A549 (cell line): Measurements from ENCODE around the gene GSS. TPM values are rescaled to one million over a fixed set of nuclear protein-coding genes. Genes with fewer than 3 reads are reported as not detected.

Source experiments
- ATAC-seq, 2 experiments: fragments of 200-7000 bp in 1 of 2; fragments of >200 bp in 1 of 2; cut with Nextera tagmentation in 1 of 2; cut with Tn5 transposase in 1 of 2; 3 replicates each; pipeline versions ENCODE4 v1.8.0 to v1.9.1; 2018 to 2020; ENCODE audit warnings: mild to moderate bottlenecking in 1 of 2, moderate library complexity in 1 of 2
- CTCF ChIA-PET: fragments of 300-600 bp; sonication (Branson Sonifier 250); formaldehyde crosslinking; extraction: SDS; loops from one replicate; lab custom pipeline; 2021; ENCODE audit warnings: antibody characterized with exemption, inconsistent platforms; lab: Yijun Ruan, JAX
- POLR2A ChIA-PET: fragments of 350-600 bp; formaldehyde crosslinking; extraction: SDS; loops from one replicate; lab custom pipeline; 2021; ENCODE audit warnings: antibody characterized with exemption, inconsistent platforms; lab: Yijun Ruan, JAX
- DNase-seq, 2 experiments: peaks; one replicate each; pipeline versions ENCODE4 v3.0.0 to v3.0.0-alpha.2; 2011 to 2016; ENCODE audit warnings: low read depth in 1 of 2, low spot score in 1 of 2
- FAIRE-seq: peaks from 2 replicates; lab custom pipeline; 2011; peaks lifted over from hg19 to GRCh38; lab: Jason Lieb, UNC
- H3K27ac ChIP-seq, 2 experiments: fragments of >200 bp; sonication (Bioruptor Twin); formaldehyde crosslinking; 3 replicates each; pipeline ENCODE4 v1.5.1; 2016 to 2017
- H3K4me1 ChIP-seq: fragments of >200 bp; sonication (Bioruptor Twin); formaldehyde crosslinking; 3 replicates; pipeline ENCODE4 v1.6.1; 2016
- H3K4me2 ChIP-seq: fragments of >200 bp; sonication (Bioruptor Twin); formaldehyde crosslinking; 3 replicates; pipeline ENCODE4 v1.6.1; 2016
- H3K4me3 ChIP-seq: fragments of >200 bp; sonication (Bioruptor Twin); formaldehyde crosslinking; 3 replicates; pipeline ENCODE4 v1.5.1; 2016
- H3K9me3 ChIP-seq: fragments of >200 bp; sonication (Bioruptor Twin); formaldehyde crosslinking; 3 replicates; pipeline ENCODE4 v1.6.1; 2016
- ATOH8 ChIP-seq: fragments of 250-450 bp; sonication (Bioruptor Pico); IDR thresholded peaks from 2 replicates; pipeline ENCODE4 v1.5.0; 2020; ENCODE audit warnings: low read depth, mild to moderate bottlenecking, moderate library complexity
- BCL3 ChIP-seq: fragments of >200 bp; sonication (Bioruptor Twin); formaldehyde crosslinking; IDR thresholded peaks from 3 replicates; pipeline ENCODE4 v1.6.1; 2016
- BHLHE40 ChIP-seq: IDR thresholded peaks from 2 replicates; pipeline ENCODE4 v1.6.1; 2012; ENCODE audit warnings: low read depth, low read length, inconsistent platforms
- CBX2 ChIP-seq: fragments of 200-600 bp; sonication (generic); IDR thresholded peaks from 2 replicates; pipeline ENCODE4 v1.6.1; 2016; ENCODE audit warnings: low read depth, mild to moderate bottlenecking, borderline replicate concordance
- CBX8 ChIP-seq: fragments of 200-600 bp; sonication (generic); IDR thresholded peaks from 2 replicates; pipeline ENCODE4 v1.6.1; 2016
- EHF ChIP-seq: fragments of 250-450 bp; sonication (Bioruptor Pico); IDR thresholded peaks from 2 replicates; pipeline ENCODE4 v1.5.0; 2020; ENCODE audit warnings: mild to moderate bottlenecking
- EHMT2 ChIP-seq: fragments of 200-600 bp; sonication (generic); IDR thresholded peaks from 2 replicates; pipeline ENCODE4 v1.6.1; 2016; ENCODE audit warnings: antibody characterized with exemption, low read depth, mild to moderate bottlenecking, moderate library complexity
- ESRRA ChIP-seq: fragments of 150-350 bp; IDR thresholded peaks from 2 replicates; pipeline ENCODE4 v1.6.1; 2014; ENCODE audit warnings: mild to moderate bottlenecking, low read length, borderline replicate concordance
- FOSB ChIP-seq: fragments of 250-450 bp; sonication (Bioruptor Pico); IDR thresholded peaks from 2 replicates; pipeline ENCODE4 v1.5.0; 2020; ENCODE audit warnings: mild to moderate bottlenecking, moderate library complexity
- FOSL2 ChIP-seq, 2 experiments: fragments of 450-650 bp in 1 of 2; fragments of >200 bp in 1 of 2; sonication (Bioruptor Twin) in 1 of 2; formaldehyde crosslinking; IDR thresholded peaks; 2 replicates each; pipeline versions ENCODE4 v1.5.0 to v1.6.1; 2016 to 2020; ENCODE audit warnings: mild to moderate bottlenecking in 1 of 2, moderate library complexity in 1 of 2
- FOXS1 ChIP-seq: fragments of 250-450 bp; sonication (Bioruptor Pico); IDR thresholded peaks from 2 replicates; pipeline ENCODE4 v1.5.0; 2020; ENCODE audit warnings: mild to moderate bottlenecking, moderate library complexity
- HES2 ChIP-seq: fragments of >200 bp; sonication (Bioruptor Twin); formaldehyde crosslinking; IDR thresholded peaks from 2 replicates; pipeline ENCODE4 v1.6.1; 2016
- HEYL ChIP-seq: fragments of 250-450 bp; sonication (Bioruptor Pico); IDR thresholded peaks from 2 replicates; pipeline ENCODE4 v1.8.0; 2021; ENCODE audit warnings: mild to moderate bottlenecking, moderate library complexity
- JUN ChIP-seq, 2 experiments: fragments of >200 bp; sonication (Bioruptor Twin); formaldehyde crosslinking; IDR thresholded peaks; 2 replicates in 1 of 2; 3 replicates in 1 of 2; pipeline ENCODE4 v1.6.1; 2016 to 2017
- KDM1A ChIP-seq: fragments of 200-600 bp; sonication (generic); IDR thresholded peaks from 2 replicates; pipeline ENCODE4 v1.6.1; 2016; ENCODE audit warnings: low read depth, mild to moderate bottlenecking
- KDM5A ChIP-seq: fragments of 200-600 bp; sonication (generic); IDR thresholded peaks from 2 replicates; pipeline ENCODE4 v1.6.1; 2016; ENCODE audit warnings: antibody characterized with exemption, mild to moderate bottlenecking
- MAZ ChIP-seq: fragments of 150-350 bp; IDR thresholded peaks from 2 replicates; pipeline ENCODE4 v1.6.1; 2014; ENCODE audit warnings: antibody characterized with exemption, low read depth, low read length, borderline replicate concordance
- NR3C1 ChIP-seq: fragments of >200 bp; sonication (Bioruptor Twin); formaldehyde crosslinking; IDR thresholded peaks from 3 replicates; pipeline ENCODE4 v1.6.1; 2017
- POLR2A ChIP-seq: IDR thresholded peaks from 2 replicates; pipeline ENCODE4 v1.6.1; 2012; ENCODE audit warnings: mild to moderate bottlenecking, low read length
- RAD21 ChIP-seq, 2 experiments: fragments of >200 bp in 1 of 2; sonication (Bioruptor Twin) in 1 of 2; formaldehyde crosslinking in 1 of 2; IDR thresholded peaks in 1 of 2; conservative IDR thresholded peaks in 1 of 2; 2 replicates in 1 of 2; 3 replicates in 1 of 2; pipeline ENCODE4 v1.6.1; 2012 to 2018; ENCODE audit warnings: inconsistent platforms in 1 of 2
- RARB ChIP-seq: fragments of 250-450 bp; sonication (Bioruptor Pico); IDR thresholded peaks from 2 replicates; pipeline ENCODE4 v1.8.0; 2021; ENCODE audit warnings: mild to moderate bottlenecking, moderate library complexity
- RCOR1 ChIP-seq: fragments of 150-350 bp; IDR thresholded peaks from 2 replicates; pipeline ENCODE4 v1.6.1; 2014; ENCODE audit warnings: antibody characterized with exemption, low read length, low read depth
- RFX5 ChIP-seq: fragments of 450-650 bp; IDR thresholded peaks from 2 replicates; pipeline ENCODE4 v1.7.1; 2014; ENCODE audit warnings: antibody characterized with exemption, mild to moderate bottlenecking, moderate library complexity
- RNF2 ChIP-seq: fragments of 200-600 bp; sonication (generic); IDR thresholded peaks from 2 replicates; pipeline ENCODE4 v1.6.1; 2016; ENCODE audit warnings: low read depth, mild to moderate bottlenecking, antibody characterized with exemption, moderate library complexity, borderline replicate concordance
- SREBF2 ChIP-seq: fragments of 450-650 bp; IDR thresholded peaks from 2 replicates; pipeline ENCODE4 v1.6.1; 2014; ENCODE audit warnings: mild to moderate bottlenecking, moderate library complexity
- USF2 ChIP-seq: fragments of 450-650 bp; IDR thresholded peaks from 2 replicates; pipeline ENCODE4 v1.6.1; 2014; ENCODE audit warnings: antibody characterized with exemption
- ZFP36 ChIP-seq: fragments of 450-650 bp; IDR thresholded peaks from 2 replicates; pipeline ENCODE4 v1.6.1; 2014; ENCODE audit warnings: borderline replicate concordance; ENCODE audit not compliant: partially characterized antibody
- ZNF302 ChIP-seq: fragments of 250-450 bp; sonication (Bioruptor Pico); IDR thresholded peaks from 2 replicates; pipeline ENCODE4 v1.9.0; 2021; ENCODE audit warnings: inconsistent platforms, mild to moderate bottlenecking, moderate library complexity
- WGBS: methylation state at CpG from one replicate; pipeline ENCODE4 v1.1.6; 2017; ENCODE audit errors: missing lambda C conversion rate; 5-methylcytosine and 5-hydroxymethylcytosine counted together
- polyA plus RNA-seq, 4 experiments: library from polyadenylated mRNA; depleted of rRNA in 3 of 4; stranded (reverse); fragments of >200 nt; fragmentation: RNase III in 1 of 4; extraction: RNeasy Plus Mini Kit Qiagen cat#74134 plus additional on column Dnase treatment in 1 of 4; gene quantifications; 2 replicates in 3 of 4; 3 replicates in 1 of 4; pipeline ENCODE4 v1.2.3, GENCODE V29; 2011 to 2017

Gene GSS
- polyA plus RNA-seq, 2 of the 4 experiments (the other 2 are of a cell fraction): 57.1 to 92.4 TPM

- DNase-seq (no peak), FAIRE-seq (no peak), ATAC-seq (no peak)
- Histone ChIP-seq H3K9me3 (no peaks in the 10 kb centered on the region), H3K4me3 (no peak overlapping the region), H3K4me2 (no peak overlapping the region), H3K27ac (no peak overlapping the region), H3K4me1 (no peaks in the 10 kb centered on the region)
- POLR2A ChIA-PET: no interaction called here
- WGBS: 86% methylated on average over 12 of the region's 14 CpGs
- TF ChIP-seq RCOR1 (no peak), JUN (IDR thresholded peaks at IDR 0.05) (no peak), USF2 (no peak), BHLHE40 (no peak), NR3C1 (no peak), ESRRA (no peak), HEYL (CRISPR knock-in tag) (no peak), HES2 (no peak), RFX5 (no peak), ZFP36 (no peak), RAD21 (conservative IDR thresholded peaks at IDR 0.05 in 1 of 2, IDR thresholded peaks at IDR 0.05 in 1 of 2) (no peak), ZNF302 (CRISPR knock-in tag) (no peak)
- CTCF ChIA-PET: interaction anchor here (1.5 to 2.2 kb wide), 2 partner anchors 121 to 122 kb away, joined by 5 read pairs; partner anchors contain the start of gene GGT7
Measured at GRCh38 chr20:34994509-34995131, 39.0 kb upstream of the GSS start.

- ChIA-PET CTCF (interaction anchor here (1.5 to 2.2 kb wide), 2 partner anchors 120 to 122 kb away, joined by 5 read pairs; partner anchors contain the start of gene GGT7), POLR2A (no interaction called here)
- no peak overlapping the region for H3K4me2 ChIP-seq
- ATAC-seq: no peak
- TF ChIP-seq BHLHE40: no peak
- no peak for TF ChIP-seq MAZ
- TF ChIP-seq POLR2A: no peak
- TF ChIP-seq RAD21 (conservative IDR thresholded peaks at IDR 0.05 in 1 of 2, IDR thresholded peaks at IDR 0.05 in 1 of 2): no peak
- TF ChIP-seq EHF (CRISPR knock-in tag): no peak
- no peak for TF ChIP-seq RNF2
- TF ChIP-seq CBX2: no peak
- no peak for TF ChIP-seq RCOR1
- no peak for TF ChIP-seq FOXS1 (CRISPR knock-in tag)
- no peak for TF ChIP-seq EHMT2
- no peak for TF ChIP-seq KDM5A
- TF ChIP-seq CBX8: no peak
- TF ChIP-seq FOSB (CRISPR knock-in tag): no peak
- no peak for TF ChIP-seq SREBF2
- no peak for DNase-seq
- WGBS: 87% methylated on average over 22 of the region's 22 CpGs
- H3K27ac ChIP-seq: no peak overlapping the region
- H3K9me3 ChIP-seq: no peaks in the 10 kb centered on the region
- FAIRE-seq: no peak
- H3K4me3 ChIP-seq: no peak overlapping the region
- H3K4me1 ChIP-seq: no peaks in the 10 kb centered on the region
Measured at GRCh38 chr20:34993941-34994508, 38.4 kb upstream of the GSS start.

GRCh38 chr20:34992751-34993417 lies 37.3 kb upstream of the GSS start:
- ChIA-PET CTCF (interaction anchor here (0.6 to 1.5 kb wide), 3 partner anchors 12 to 120 kb away, joined by 3 to 5 read pairs (median 4); partner anchors contain the start of gene GGT7), POLR2A (no interaction called here)
- no peak for DNase-seq
- Histone ChIP-seq H3K27ac (no peak overlapping the region), H3K4me1 (no peaks in the 10 kb centered on the region), H3K4me2 (no peak overlapping the region), H3K4me3 (no peak overlapping the region), H3K9me3 (no peaks in the 10 kb centered on the region)
- TF ChIP-seq KDM1A (no peak), BHLHE40 (no peak), FOSL2 (IDR thresholded peaks at IDR 0.05) (no peak), FOSL2 (CRISPR knock-in tag; IDR thresholded peaks at IDR 0.05) (no peak), RARB (CRISPR knock-in tag) (no peak), FOSB (CRISPR knock-in tag) (no peak), ATOH8 (CRISPR knock-in tag) (no peak), BCL3 (no peak)
- 89% methylated on average over 10 of the region's 20 CpGs for WGBS
- no peak for FAIRE-seq
- no peak for ATAC-seq
